K562 (cell line): Measurements from ENCODE around the gene FBXW8. TPM values are rescaled to one million over a fixed set of nuclear protein-coding genes. Genes with fewer than 3 reads are reported as not detected.

ENCODE experiments used
- ATF6 ChIP-seq: sonication (generic); formaldehyde crosslinking; IDR thresholded peaks from 2 replicates; pipeline ENCODE4 v1.4.0; 2020; ENCODE audit warnings: mild to moderate bottlenecking, missing genetic modification reagents
- CBX2 ChIP-seq: fragments of 200-600 bp; sonication (generic); IDR thresholded peaks from one replicate; pipeline ENCODE4 v1.6.1; 2012; ENCODE audit warnings: mild to moderate bottlenecking, low read length, inconsistent platforms; ENCODE audit not compliant: insufficient read depth, poor library complexity, severe bottlenecking
- DDX20 ChIP-seq: fragments of 450-650 bp; IDR thresholded peaks from 2 replicates; pipeline ENCODE4 v1.6.1; 2016; ENCODE audit warnings: missing genetic modification characterization, low read depth, mild to moderate bottlenecking, missing compliant biosample characterization, moderate library complexity
- FOXA1 ChIP-seq: fragments of 450-650 bp; IDR thresholded peaks from 2 replicates; pipeline ENCODE4 v1.6.1; 2016; ENCODE audit warnings: mild to moderate bottlenecking, borderline replicate concordance
- FOXJ2 ChIP-seq: fragments of 200-800 bp; sonication (Bioruptor generic); IDR thresholded peaks from 2 replicates; pipeline ENCODE4 v1.6.1; 2016; ENCODE audit warnings: missing genetic modification characterization, missing compliant biosample characterization
- GATAD2A ChIP-seq: fragments of 450-650 bp; IDR thresholded peaks from 2 replicates; pipeline ENCODE4 v1.6.1; 2017
- ID3 ChIP-seq, 2 experiments: fragments of 250-450 bp in 1 of 2; fragments of 450-650 bp in 1 of 2; sonication (Bioruptor Pico) in 1 of 2; IDR thresholded peaks; 2 replicates each; pipeline versions ENCODE4 v1.6.1 to v1.8.0; 2016 to 2021; ENCODE audit warnings: mild to moderate bottlenecking in 2 of 2, moderate library complexity in 2 of 2, missing compliant biosample characterization in 1 of 2, missing genetic modification characterization in 1 of 2
- KDM4B ChIP-seq, 2 experiments: fragments of 450-650 bp in 1 of 2; sonication (generic) in 1 of 2; IDR thresholded peaks; 2 replicates each; pipeline ENCODE4 v1.6.1; 2016 to 2017; ENCODE audit warnings: borderline replicate concordance in 2 of 2, antibody characterized with exemption in 1 of 2, low read depth in 1 of 2, mild to moderate bottlenecking in 1 of 2
- POLR2A ChIP-seq: fragments of 450-650 bp; conservative IDR thresholded peaks from 2 replicates; pipeline ENCODE4 v1.6.1; 2016
- POLR2AphosphoS5 ChIP-seq: IDR thresholded peaks from 2 replicates; pipeline ENCODE4 v1.6.1; 2011; ENCODE audit warnings: mild to moderate bottlenecking, low read depth, low read length, moderate library complexity; ENCODE audit not compliant: control insufficient read depth, insufficient read depth
- POLR3G ChIP-seq: IDR thresholded peaks from 2 replicates; pipeline ENCODE4 v1.6.1; 2011; ENCODE audit not compliant: insufficient read length, insufficient replicate concordance; ENCODE audit errors: extremely low read depth
- SMARCE1 ChIP-seq: fragments of 450-650 bp; IDR thresholded peaks from 2 replicates; pipeline ENCODE4 v1.7.1; 2016; ENCODE audit warnings: mild to moderate bottlenecking
- SP2 ChIP-seq: IDR thresholded peaks from 2 replicates; pipeline ENCODE4 v1.6.1; 2011; ENCODE audit warnings: mild to moderate bottlenecking, low read depth, low read length, moderate library complexity; ENCODE audit not compliant: poor library complexity, severe bottlenecking; ENCODE audit errors: extremely low read depth
- XRCC5 ChIP-seq: fragments of 200-400 bp; formaldehyde crosslinking; IDR thresholded peaks from 2 replicates; pipeline ENCODE4 v1.6.1; 2017; ENCODE audit warnings: low read depth, mild to moderate bottlenecking, low read length
- ZEB2 ChIP-seq: fragments of 450-650 bp; IDR thresholded peaks from 2 replicates; pipeline ENCODE4 v1.6.1; 2016
- ZNF407 ChIP-seq: fragments of 450-650 bp; IDR thresholded peaks from 2 replicates; pipeline ENCODE4 v1.6.1; 2016; ENCODE audit warnings: low read depth
- polyA plus RNA-seq, 8 experiments: library from polyadenylated mRNA; depleted of rRNA in 4 of 8; stranded (reverse) in 5 of 8; unstranded in 3 of 8; fragments of >200 nt; fragmentation: Nextera tagmentation in 2 of 8; fragmentation: Illumina TruSeq in 1 of 8; extraction: Ambion mirVana in 2 of 8; extraction: Trizol in 1 of 8; gene quantifications; 2 replicates each; pipeline versions ENCODE4 v1.2.1 to v1.2.3, GENCODE V29; 2011 to 2014; ENCODE audit warnings: inconsistent platforms in 1 of 8, missing spikeins in 1 of 8
- total RNA-seq, 7 experiments: library from RNA; depleted of rRNA in 6 of 7; stranded (reverse); fragments of >200 nt in 6 of 7; fragmentation: Illumina TruSeq in 2 of 7; extraction: Trizol in 2 of 7; gene quantifications; 2 replicates each; pipeline versions ENCODE4 v1.2.1 to v1.2.3, GENCODE V29; 2011 to 2021; ENCODE audit warnings: low replicate concordance in 1 of 7

FBXW8 gene
- total and polyA plus RNA-seq, 9 of the 15 experiments (the other 6 are each of a cell fraction or from before 2014, with no cell fraction given): 0.58 to 8.3 (median 4.4) TPM

GRCh38 chr12:117042171-117042842 is 131.6 kb downstream of the FBXW8 start (continued):
- no peak for TF ChIP-seq FOXA1
- peak; percentile 61; the same call in 1 of the 2 replicates for TF ChIP-seq FOXJ2 (tag)
- TF ChIP-seq CBX2: no peak
- TF ChIP-seq GATAD2A: peak; percentile 100
- no peak for TF ChIP-seq POLR2A
- peak; percentile 55; the same call in 1 of the 2 replicates for TF ChIP-seq ZEB2
- TF ChIP-seq ID3 (CRISPR knock-in tag; IDR thresholded peaks at IDR 0.05): no peak
- peak; percentile 95 for TF ChIP-seq ID3 (tag; IDR thresholded peaks at IDR 0.05)
- peak in 1 of 2 experiments; percentile 88; a peak in 2 of 4 replicates for TF ChIP-seq KDM4B (IDR thresholded peaks at IDR 0.05; ENCODE audit: borderline replicate concordance in 2 of 2, low read depth in 1 of 2)
- no peak for TF ChIP-seq ATF6
- no peak for TF ChIP-seq POLR3G
- no peak for TF ChIP-seq DDX20 (tag)
- no peak for TF ChIP-seq ZNF407
- TF ChIP-seq POLR2AphosphoS5: peak; percentile 100
- TF ChIP-seq XRCC5: peak; percentile 65; the same call in 1 of the 2 replicates
- TF ChIP-seq SP2: no peak
- peak; percentile 100 for TF ChIP-seq SMARCE1
